ENCODE measurements around the gene UBXN6. TPM values are rescaled to one million over a fixed set of nuclear protein-coding genes. Genes with fewer than 3 reads are reported as not detected.

Gene UBXN6
- total RNA-seq, 1 donor from 2014 or later: 63.6 TPM

DNA sequence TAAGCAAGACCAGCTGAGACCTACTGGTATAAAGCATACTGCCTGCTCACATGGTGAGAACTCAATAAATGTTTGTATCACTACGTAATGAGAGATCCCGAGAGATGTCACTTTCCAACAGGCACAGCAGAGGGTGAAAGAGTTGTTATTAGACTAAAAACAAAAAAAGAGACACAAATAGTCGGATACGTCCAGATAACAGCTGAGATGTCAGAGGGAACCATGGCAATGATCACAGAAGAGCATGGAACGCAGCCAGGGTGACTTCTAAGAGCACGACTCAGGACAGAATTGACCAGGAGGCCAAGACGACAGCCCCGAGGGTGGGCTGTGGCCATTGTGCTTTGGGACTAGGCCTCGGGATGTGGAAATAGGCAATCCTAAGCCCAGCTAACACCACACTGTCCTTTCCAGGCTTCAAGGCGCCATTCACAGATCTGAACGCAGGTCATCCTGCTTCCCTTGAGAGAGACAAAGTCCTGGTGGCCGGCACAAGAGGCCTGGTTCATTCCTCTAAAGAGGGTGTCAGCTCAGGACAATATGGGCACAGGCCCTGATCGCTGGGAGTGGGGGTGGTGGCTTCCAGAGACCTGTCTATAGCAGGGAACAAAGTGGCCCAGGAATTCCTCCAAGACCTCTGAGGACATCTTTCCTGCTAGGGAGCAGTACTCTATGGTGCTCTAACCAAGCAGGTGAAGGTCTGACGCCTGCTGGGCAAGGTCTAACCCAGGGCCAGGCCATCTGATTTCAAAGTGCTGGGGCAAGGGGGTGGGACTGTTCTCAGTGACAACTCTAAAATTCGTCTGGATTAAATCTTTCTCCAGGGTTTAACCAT, 60.4 kb downstream of the UBXN6 start:
- H3K27me3 Mint-ChIP-seq (ENCODE audit: low read depth, unreplicated experiment): no peaks in the 10 kb centered on the region
- Histone ChIP-seq H3K4me3 (ENCODE audit: insufficient read depth, low read depth, low read length) (no peak overlapping the region), H3K27ac (ENCODE audit: low read depth, low read length) (no peak overlapping the region), H2AFZ (ENCODE audit: low read depth, low read length) (no peak overlapping the region), H3K36me3 (ENCODE audit: insufficient read depth, low read length) (peaks cover 6% of the 10 kb centered on the region), H3K9ac (ENCODE audit: low read length) (peak overlapping the region; percentile 10), H3K27me3 (ENCODE audit: insufficient read depth, low read length) (no peaks in the 10 kb centered on the region), H4K20me1 (ENCODE audit: insufficient read depth, low read length) (peaks cover 71% of the 10 kb centered on the region), H3K79me2 (ENCODE audit: insufficient read depth, low read length) (peaks cover 80% of the 10 kb centered on the region), H3K4me2 (ENCODE audit: low read length) (peak overlapping the region; percentile 45), H3K4me1 (ENCODE audit: insufficient read depth, low read length) (peaks cover 21% of the 10 kb centered on the region), H3K9me3 (ENCODE audit: insufficient read depth, low read depth, low read length) (no peaks in the 10 kb centered on the region)
- H3K4me3 Mint-ChIP-seq (ENCODE audit: unreplicated experiment): peak overlapping the region; percentile 10
- no peak for DNase-seq (ENCODE audit: low read depth)
- TF ChIP-seq, protein P1, sequence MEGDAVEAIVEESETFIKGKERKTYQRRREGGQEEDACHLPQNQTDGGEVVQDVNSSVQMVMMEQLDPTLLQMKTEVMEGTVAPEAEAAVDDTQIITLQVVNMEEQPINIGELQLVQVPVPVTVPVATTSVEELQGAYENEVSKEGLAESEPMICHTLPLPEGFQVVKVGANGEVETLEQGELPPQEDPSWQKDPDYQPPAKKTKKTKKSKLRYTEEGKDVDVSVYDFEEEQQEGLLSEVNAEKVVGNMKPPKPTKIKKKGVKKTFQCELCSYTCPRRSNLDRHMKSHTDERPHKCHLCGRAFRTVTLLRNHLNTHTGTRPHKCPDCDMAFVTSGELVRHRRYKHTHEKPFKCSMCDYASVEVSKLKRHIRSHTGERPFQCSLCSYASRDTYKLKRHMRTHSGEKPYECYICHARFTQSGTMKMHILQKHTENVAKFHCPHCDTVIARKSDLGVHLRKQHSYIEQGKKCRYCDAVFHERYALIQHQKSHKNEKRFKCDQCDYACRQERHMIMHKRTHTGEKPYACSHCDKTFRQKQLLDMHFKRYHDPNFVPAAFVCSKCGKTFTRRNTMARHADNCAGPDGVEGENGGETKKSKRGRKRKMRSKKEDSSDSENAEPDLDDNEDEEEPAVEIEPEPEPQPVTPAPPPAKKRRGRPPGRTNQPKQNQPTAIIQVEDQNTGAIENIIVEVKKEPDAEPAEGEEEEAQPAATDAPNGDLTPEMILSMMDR (IDR thresholded peaks at IDR 0.05; ENCODE audit: insufficient read depth, low read depth, low read length): no peak
- no peak for TF ChIP-seq EZH2 (IDR thresholded peaks at IDR 0.05; ENCODE audit: insufficient read depth, low read length)
- H3K27ac Mint-ChIP-seq (ENCODE audit: unreplicated experiment): no peak overlapping the region
- H3K9me3 Mint-ChIP-seq (ENCODE audit: unreplicated experiment): peaks cover 2% of the 10 kb centered on the region
- peaks cover 4% of the 10 kb centered on the region for H3K36me3 Mint-ChIP-seq (ENCODE audit: low read depth, unreplicated experiment)
- FAIRE-seq: no peak
- peaks cover 15% of the 10 kb centered on the region for H3K4me1 Mint-ChIP-seq (ENCODE audit: low read depth, unreplicated experiment)

Small RNAs within 50 kb of the gene (microRNA-seq; reads per million reads assigned to microRNA genes)
- 8.5 reads per million, percentile 31 among the genes with 10 or more reads in this experiment for gene MIR4746

Other genes with a start within 250 kb of the UBXN6 start
- 5.4 and 5.5 TPM in 2 replicates for gene EBI3, start 228.3 kb downstream of the UBXN6 start, total RNA-seq
- gene YJU2, start 210.7 kb downstream of the UBXN6 start, total RNA-seq: 12.5 and 14.0 TPM in 2 replicates
- 0.62 and 0.79 TPM in 2 replicates for gene SHD, start 178.5 kb downstream of the UBXN6 start, total RNA-seq
- gene TMIGD2, start 155.4 kb downstream of the UBXN6 start, total RNA-seq: not detected in 2 replicates
- gene FSD1, start 153.2 kb downstream of the UBXN6 start, total RNA-seq: 15.0 and 15.1 TPM in 2 replicates
- gene STAP2, start 119.0 kb downstream of the UBXN6 start, total RNA-seq: 1.8 and 5.3 TPM in 2 replicates
- gene MPND, start 114.2 kb downstream of the UBXN6 start, total RNA-seq: 10.3 and 14.7 TPM in 2 replicates
- 101 and 102 TPM in 2 replicates for gene SH3GL1, start 57.2 kb downstream of the UBXN6 start, total RNA-seq
- 7.2 and 8.5 TPM in 2 replicates for gene CHAF1A, start 55.2 kb downstream of the UBXN6 start, total RNA-seq
- gene HDGFL2, start 14.5 kb upstream of the UBXN6 start, total RNA-seq: 78.9 and 79.8 TPM in 2 replicates
- gene PLIN4, start 60.7 kb upstream of the UBXN6 start, total RNA-seq: 0.05 TPM in 1 of 2 replicates, not detected in the other
- not detected in 2 replicates for gene PLIN5, start 77.4 kb upstream of the UBXN6 start, total RNA-seq
- 0.14 and 0.19 TPM in 2 replicates for gene LRG1, start 82.2 kb upstream of the UBXN6 start, total RNA-seq
- gene SEMA6B, start 101.9 kb upstream of the UBXN6 start, total RNA-seq: 14.3 and 17.5 TPM in 2 replicates
- 2.9 and 3.0 TPM in 2 replicates for gene TNFAIP8L1, start 181.7 kb upstream of the UBXN6 start, total RNA-seq
- gene MYDGF, start 212.5 kb upstream of the UBXN6 start, total RNA-seq: 131 and 153 TPM in 2 replicates